T-helper 1 cell treated with Interleukin-12 subunit alpha and Interleukin-12 subunit beta and Interleukin-4 antibody, amounts not matched to agents 30 ng/mL and 1 ng/mL, for 36 hours (primary cell): ENCODE data around the gene TRAT1. TPM values are rescaled to one million over a fixed set of nuclear protein-coding genes. Genes with fewer than 3 reads are reported as not detected.

Experiments
- intact Hi-C: fragments of 100-400 bp; cut with micrococcal nuclease; formaldehyde crosslinking; loops from one replicate; pipeline ENCODE4 v1.15.1; 2024
- total RNA-seq: library from RNA; stranded (reverse); gene quantifications from 2 replicates; pipeline ENCODE4 v1.2.3, GENCODE V29; 2022

The TRAT1 gene
- total RNA-seq, 1 donor from 2014 or later: 160 TPM

DNA sequence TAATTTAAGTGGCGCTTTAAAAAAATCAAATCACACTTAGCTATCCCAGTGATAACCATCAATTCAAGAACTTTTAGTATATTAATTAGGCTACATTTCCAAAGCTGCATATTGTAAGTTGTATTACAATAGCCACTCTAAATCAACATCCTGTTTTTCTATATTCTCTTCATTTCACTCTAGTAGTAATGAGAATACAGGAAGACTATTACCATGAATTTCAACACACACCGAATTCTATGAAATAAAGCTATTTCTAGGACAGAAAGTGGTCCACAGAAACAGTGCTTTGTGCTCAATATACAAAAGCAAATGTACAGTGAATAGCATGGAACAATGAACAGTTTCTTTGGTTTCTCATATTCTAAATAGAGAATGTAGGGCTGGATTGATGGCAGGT lies 24.6 kb downstream of the TRAT1 start:
- intact Hi-C loops: no loop called here

DNA sequence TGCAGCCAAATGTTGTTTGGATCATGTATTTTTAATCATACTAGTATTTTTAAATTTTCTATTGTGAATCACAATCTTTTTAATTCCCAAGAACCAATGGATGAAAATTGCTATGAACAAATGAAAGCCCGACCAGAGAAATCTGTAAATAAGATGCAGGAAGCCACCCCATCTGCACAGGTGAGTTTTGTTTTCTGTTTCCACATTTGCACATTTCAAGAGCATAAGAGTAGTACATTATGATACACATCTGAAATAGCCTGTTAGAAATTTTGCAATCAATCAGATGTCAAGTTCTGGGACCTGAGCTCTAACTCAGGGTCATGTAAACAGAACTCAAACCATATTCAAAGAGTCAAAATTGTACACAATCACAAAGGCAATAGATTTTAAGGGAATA lies 26.5 kb downstream of the TRAT1 start:
- intact Hi-C loops: no loop called here

DNA sequence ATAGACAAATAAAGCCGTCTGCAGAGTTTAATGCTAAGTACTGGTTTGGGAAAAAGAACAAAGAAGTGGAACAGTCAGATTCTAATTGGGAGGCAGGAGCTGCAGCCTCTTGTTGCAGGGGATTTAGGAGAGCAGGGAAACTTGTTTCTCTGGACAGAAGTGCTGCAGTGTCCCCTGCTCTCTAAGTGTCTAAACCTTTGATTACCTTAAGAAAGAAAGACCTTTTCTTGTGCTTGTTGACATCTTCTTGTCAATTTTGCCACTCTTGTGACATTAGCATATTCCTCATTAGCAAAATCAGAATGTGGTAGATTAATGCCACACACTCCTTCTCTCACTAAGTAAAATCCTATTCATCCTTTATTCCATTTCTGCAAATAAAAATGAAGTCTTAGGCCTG lies 38.8 kb downstream of the TRAT1 start:
- intact Hi-C loops: no loop called here

DNA sequence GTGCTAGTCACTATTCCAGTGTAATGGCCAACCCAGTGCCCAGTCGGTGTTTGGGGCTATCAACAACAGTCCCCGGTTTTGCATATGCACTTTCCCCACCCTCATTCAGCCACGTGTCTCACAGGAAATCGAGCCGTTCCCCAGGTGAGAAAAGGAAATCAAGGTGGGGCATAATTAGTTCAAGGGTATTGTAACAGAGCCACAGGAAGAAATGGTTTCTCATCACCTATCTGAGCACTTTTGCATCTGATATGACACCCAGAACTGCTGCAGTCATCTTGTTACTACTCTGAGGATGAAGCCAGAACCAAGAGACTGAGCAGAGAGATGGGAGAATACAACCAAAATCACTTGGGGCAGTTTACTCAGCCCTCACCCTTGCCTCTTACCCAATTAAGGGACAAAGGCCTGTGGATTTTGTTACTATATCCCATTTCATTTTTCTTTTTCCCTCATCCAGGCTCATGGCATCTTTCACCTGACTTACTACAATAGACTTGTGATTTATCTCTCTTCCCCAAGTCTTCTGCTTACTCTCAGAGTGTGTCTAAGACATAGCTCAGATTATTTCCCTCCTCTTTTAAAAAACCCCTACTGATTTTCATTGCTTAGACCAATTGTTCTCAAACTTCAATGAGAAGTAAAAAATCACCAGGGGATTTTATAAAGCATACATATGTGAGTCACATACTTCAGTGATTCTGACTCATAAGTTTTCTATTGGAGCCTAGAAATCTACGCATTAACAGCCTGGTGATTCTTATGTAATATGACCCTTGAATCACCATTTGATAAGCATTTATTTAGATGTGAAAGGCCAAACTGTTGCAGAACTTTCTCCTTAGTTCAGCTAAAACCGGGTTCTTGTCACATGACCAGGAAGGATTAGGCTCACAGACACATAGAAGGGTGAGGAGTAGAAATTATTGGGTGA lies 40.5 kb downstream of the TRAT1 start:
- intact Hi-C loops: loop anchor here (1.0 to 2.0 kb wide), 4 partner anchors 28 to 52 kb away; partner anchors contain the start of gene TRAT1

DNA sequence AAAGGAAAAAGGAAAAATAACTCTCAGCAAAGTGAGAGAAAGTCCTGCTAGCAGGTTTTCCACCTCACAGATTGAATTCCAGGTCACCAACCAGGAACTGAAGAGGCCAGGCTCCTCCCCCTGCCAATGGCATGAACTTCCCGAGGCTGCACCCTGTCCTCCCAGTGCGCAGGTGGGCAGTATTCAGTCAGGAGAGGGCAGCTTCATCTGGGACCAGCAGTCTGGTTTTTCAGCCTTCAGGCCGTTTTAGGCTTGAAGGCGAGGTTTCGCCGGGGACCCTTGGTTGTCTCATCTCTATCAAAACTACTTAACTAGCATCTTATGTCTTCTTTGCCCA lies 41.2 kb downstream of the TRAT1 start:
- intact Hi-C loops: loop anchor here (1.0 to 2.0 kb wide), 4 partner anchors 28 to 51 kb away; partner anchors contain the start of gene TRAT1

DNA sequence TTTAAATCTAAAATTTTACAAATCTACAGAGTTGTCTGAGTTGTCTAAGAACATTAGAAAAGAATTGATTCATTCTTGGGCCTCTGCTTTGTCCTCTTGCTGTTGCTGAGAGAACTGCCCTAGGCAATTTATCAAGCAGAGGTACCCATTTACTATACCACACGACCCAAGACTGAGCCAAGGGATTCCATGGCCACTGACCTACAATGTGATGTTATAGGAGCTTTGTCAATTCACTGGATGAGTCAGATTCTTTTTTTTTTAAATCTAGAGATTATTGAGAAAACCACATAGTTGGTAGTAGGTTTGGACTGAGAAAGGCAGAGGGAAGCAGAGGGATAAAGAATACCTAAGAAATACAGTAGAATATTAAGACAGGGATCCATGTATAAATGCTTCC lies 55.3 kb downstream of the TRAT1 start:
- intact Hi-C loops: no loop called here

DNA sequence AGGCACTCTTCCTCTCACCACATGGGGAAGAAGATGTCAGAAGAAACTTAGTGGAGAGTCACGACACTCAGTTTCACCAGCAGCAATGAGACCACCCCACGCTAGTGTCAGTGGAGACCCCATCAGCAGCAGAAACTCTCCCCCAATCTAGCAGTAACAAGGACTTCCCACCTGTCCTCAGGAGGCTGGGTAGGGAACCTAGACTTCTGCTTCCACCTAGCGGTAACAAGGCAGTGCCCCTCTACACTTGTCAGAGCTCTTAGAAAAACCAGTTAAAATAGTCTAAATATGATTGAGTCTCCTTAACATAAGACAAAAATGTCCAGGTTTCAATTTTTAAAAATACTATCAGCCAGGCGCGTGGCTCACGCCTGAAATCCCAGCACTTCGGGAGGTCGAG lies 57.3 kb downstream of the TRAT1 start:
- intact Hi-C loops: loop anchor here (1.0 kb wide), 1 partner anchor 218 kb away; no protein-coding TSS in a partner anchor

DNA sequence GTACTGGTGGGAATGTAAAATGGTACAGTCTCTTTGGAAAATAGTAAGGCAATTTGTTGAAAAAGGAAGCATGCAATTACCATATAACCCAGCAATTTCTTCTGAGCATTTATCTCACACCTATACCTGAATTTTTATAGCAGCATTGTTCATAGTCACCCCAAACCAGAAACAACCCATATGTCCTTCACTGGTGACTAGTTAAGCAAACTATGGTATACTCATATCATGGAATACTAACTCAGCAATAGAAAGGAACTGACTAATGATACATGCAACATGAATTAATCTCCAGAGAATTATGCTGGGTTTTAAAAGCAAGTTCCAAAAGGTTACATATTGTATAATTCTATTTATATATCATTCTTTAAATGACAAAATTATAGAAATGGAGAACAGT lies 60.2 kb downstream of the TRAT1 start:
- intact Hi-C loops: no loop called here

DNA sequence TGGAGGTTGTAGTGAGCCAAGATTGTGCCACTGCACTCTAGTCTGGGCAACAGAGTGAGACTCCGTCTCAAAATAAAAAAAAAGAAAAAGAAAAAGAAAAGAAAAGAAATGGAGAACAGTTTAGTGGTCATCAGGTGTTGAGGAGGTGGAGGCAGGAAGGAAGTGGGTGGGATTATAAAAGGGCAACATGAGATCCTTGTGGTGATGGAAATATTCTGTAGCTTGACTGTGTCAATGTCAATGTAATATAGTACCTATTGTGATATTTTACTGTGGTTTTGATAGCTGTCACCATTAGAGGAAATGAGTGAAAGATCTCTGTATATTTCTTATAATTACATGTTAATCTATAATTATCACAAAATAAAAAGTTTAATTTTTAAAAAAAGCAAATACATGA lies 60.8 kb downstream of the TRAT1 start:
- intact Hi-C loops: no loop called here

DNA sequence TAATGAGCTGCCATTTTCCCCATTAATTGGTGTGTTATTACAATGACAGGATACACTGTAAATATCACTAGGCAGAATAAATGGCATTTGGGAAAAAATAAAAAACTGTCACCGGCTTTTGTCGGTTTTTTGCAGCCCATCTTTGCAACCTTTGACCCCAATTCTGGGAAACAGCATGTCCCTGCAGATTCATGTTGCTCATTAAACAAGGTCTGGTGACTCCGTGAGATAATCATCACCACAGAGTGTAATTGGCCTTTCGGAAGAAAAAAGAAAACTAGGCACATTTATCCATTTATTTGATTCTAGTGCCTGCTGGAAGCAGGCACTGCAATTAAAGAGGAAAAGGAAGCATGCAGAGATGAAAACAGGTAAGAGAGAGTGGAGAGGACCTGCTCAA lies 64.5 kb downstream of the TRAT1 start:
- intact Hi-C loops: no loop called here

DNA sequence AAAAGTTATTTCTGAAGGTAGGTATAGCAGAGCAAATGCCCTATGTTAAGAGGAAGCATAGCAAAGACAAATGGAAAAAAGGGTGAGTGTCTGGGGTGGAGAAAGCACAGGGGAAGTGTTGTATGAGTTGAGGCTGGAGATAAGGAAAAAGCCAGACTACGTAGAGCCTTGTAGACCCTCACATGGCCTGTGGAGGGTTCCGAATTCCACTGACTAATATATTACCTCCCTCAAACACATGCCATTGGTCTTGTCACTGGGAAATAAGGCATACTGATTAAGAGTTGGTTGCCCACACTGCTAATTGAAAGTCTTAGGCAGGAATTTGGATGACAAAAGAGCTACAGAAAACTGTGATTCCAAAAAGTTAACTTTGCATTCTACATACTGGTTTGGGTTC lies 65.2 kb downstream of the TRAT1 start:
- intact Hi-C loops: no loop called here

DNA sequence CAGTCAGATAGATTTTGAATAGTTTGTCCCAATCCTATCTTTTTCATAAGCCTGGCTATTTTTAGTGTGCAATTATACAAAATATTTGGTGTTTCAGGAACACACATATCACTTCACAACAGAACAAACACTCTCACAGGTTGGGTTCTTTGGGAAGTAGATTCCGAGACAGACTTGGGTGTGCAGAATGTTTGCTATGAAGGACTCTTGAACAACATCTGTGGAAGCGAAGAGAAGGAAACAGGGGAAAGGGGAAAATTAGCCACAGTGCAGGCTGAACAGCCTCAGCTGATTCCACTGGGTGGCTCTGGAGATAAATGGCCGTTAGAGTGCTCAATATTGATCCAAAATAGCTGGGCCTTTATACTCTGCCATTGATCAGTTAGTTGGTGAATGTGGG lies 69.2 kb downstream of the TRAT1 start:
- intact Hi-C loops: no loop called here

DNA sequence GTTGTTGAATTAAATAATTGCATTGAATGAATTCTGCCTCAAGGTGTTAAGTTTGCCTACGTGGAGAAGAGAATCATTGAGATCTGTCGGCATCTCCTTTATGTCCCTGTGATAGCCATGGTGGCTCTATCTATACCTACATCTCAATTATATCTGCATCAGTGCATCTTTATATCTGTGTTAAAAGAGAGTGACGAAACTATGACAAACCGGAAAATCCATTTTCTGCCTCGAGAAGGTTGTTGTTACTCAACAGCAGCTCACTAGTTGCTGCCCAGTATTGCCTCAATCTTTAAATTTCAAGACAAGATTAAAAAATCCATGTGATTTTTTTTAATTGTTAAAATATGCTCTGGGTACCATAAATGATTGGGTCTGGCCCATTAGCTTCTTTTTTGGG lies 72.4 kb downstream of the TRAT1 start:
- intact Hi-C loops: no loop called here

DNA sequence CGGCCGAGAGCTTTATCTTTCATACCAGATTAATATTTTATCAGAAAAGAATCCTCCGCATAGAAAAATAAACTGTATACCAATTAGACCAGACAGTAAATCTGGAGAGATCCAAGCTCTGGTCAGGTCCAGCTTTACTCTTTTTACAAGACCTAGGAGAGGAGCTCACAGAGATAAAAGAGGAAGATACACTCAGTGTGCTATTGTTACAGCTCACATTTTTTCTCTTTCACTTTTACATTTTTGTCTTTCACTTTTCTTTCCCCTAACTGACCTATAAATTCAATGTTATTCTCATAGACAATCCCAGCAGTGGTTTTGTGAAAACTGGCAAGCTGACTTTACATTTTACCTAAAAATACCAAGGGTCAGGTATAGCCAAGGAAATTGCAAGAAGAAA lies 75.3 kb downstream of the TRAT1 start:
- intact Hi-C loops: loop anchor here (1.0 to 2.0 kb wide), 3 partner anchors 15 to 295 kb away; no protein-coding TSS in a partner anchor

DNA sequence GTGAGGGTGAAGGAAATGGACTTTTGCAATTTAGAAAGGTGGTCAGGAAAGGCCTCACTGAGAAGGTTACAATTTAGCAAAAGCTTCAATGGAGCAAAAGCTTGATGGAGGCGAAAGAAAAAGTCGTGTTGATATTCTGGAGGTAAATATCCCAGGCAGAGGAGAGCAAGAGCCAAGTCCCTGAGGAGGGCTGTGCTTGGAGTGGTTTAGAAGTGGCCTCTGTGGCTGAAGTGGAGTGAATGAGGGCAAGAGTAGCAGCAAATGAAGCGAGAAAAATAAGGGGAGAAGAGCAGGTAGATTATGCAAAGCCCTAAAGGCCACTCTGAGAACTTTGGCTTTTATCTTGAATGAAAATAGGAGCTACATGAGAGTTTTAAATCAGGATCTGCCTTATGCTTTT lies 76.9 kb downstream of the TRAT1 start:
- intact Hi-C loops: loop anchor here (2.0 kb wide), 2 partner anchors 37 to 297 kb away; no protein-coding TSS in a partner anchor

Other genes with a start within 250 kb of the TRAT1 start
- gene CIP2A, start 233.3 kb upstream of the TRAT1 start, total RNA-seq: 42.9 and 45.1 TPM in 2 replicates
- gene DZIP3, start 233.1 kb upstream of the TRAT1 start, total RNA-seq: 8.6 and 9.8 TPM in 2 replicates
- gene RETNLB, start 65.4 kb upstream of the TRAT1 start, total RNA-seq: not detected in 2 replicates
- gene GUCA1C, start 131.1 kb downstream of the TRAT1 start, total RNA-seq: not detected in 2 replicates